CD4-positive, alpha-beta T cell treated with Interleukin-4 for 4 hours (primary cell): ENCODE results near the gene CHRNA9.

Source experiments
- DNase-seq: peaks from one replicate; pipeline ENCODE4 v3.0.0-alpha.2; 2020

Gene CHRNA9

GRCh38 chr4:40347472-40347871, 12.3 kb downstream of the CHRNA9 start:
- no peak for DNase-seq

GRCh38 chr4:40348000-40348399, 12.9 kb downstream of the CHRNA9 start:
- no peak for DNase-seq

GRCh38 chr4:40349561-40350198, 14.5 kb downstream of the CHRNA9 start:
- no peak for DNase-seq

GRCh38 chr4:40350627-40351227, 15.6 kb downstream of the CHRNA9 start:
- DNase-seq = no peak

- no peak for DNase-seq
Measured at GRCh38 chr4:40354158-40354557, 19.0 kb downstream of the CHRNA9 start.

GRCh38 chr4:40355131-40355530, 20.0 kb downstream of the CHRNA9 start:
- DNase-seq = no peak

- DNase-seq = no peak
Measured at GRCh38 chr4:40357738-40358137, 22.6 kb downstream of the CHRNA9 start.

- no peak for DNase-seq
Measured at GRCh38 chr4:40361338-40361737, 26.2 kb downstream of the CHRNA9 start.

GRCh38 chr4:40363382-40363920, 28.3 kb downstream of the CHRNA9 start:
- no peak for DNase-seq

- no peak for DNase-seq
Measured at GRCh38 chr4:40363945-40364344, 28.8 kb downstream of the CHRNA9 start.

- no peak for DNase-seq
Measured at GRCh38 chr4:40365766-40366165, 30.6 kb downstream of the CHRNA9 start.

- DNase-seq = no peak
Measured at GRCh38 chr4:40367451-40367850, 32.3 kb downstream of the CHRNA9 start.

GRCh38 chr4:40369437-40370274, 34.5 kb downstream of the CHRNA9 start:
- DNase-seq = no peak

GRCh38 chr4:40372651-40373050, 37.5 kb downstream of the CHRNA9 start:
- no peak for DNase-seq

- no peak for DNase-seq
Measured at GRCh38 chr4:40373636-40374035, 38.5 kb downstream of the CHRNA9 start.

GRCh38 chr4:40375095-40375494, 40.0 kb downstream of the CHRNA9 start:
- no peak for DNase-seq

- no peak for DNase-seq
Measured at GRCh38 chr4:40375620-40376019, 40.5 kb downstream of the CHRNA9 start.

GRCh38 chr4:40377512-40378365, 42.6 kb downstream of the CHRNA9 start:
- no peak for DNase-seq

GRCh38 chr4:40378619-40379018, 43.5 kb downstream of the CHRNA9 start:
- DNase-seq = no peak

GRCh38 chr4:40379248-40379647, 44.1 kb downstream of the CHRNA9 start:
- DNase-seq = no peak

- no peak for DNase-seq
Measured at GRCh38 chr4:40380647-40381046, 45.5 kb downstream of the CHRNA9 start.

- DNase-seq = no peak
Measured at GRCh38 chr4:40388239-40388638, 53.1 kb downstream of the CHRNA9 start.

GRCh38 chr4:40389986-40390385, 54.9 kb downstream of the CHRNA9 start:
- DNase-seq = no peak
